Measurements from ENCODE around the gene LBHD2.
"Not testable (repeated sequence)": the region's sequence is repeated elsewhere in the genome, so short reads cannot be mapped to it uniquely, and the experiment has no call there.

LBHD2 gene

DNA sequence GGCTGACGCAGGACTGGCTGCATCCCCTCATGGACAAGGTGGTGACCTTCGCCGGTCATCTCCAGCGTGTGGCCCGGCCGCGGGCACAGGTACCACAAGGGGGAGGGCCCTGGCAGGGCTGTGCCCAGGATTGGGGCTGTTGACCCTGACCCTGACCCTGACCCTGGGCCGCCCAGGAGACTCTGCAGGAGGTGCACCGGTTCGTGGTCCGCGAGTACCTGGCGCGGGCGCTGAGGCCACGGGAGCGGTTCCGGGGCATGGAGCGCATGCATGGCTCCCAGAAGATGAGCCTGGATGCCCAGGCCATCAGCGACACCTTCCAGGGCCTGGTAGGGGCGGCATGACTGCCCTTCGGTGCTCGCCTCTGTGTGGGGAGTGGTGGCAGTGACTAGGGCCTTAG is 23.4 kb downstream of the LBHD2 start:
- DNase-seq: no peak

DNA sequence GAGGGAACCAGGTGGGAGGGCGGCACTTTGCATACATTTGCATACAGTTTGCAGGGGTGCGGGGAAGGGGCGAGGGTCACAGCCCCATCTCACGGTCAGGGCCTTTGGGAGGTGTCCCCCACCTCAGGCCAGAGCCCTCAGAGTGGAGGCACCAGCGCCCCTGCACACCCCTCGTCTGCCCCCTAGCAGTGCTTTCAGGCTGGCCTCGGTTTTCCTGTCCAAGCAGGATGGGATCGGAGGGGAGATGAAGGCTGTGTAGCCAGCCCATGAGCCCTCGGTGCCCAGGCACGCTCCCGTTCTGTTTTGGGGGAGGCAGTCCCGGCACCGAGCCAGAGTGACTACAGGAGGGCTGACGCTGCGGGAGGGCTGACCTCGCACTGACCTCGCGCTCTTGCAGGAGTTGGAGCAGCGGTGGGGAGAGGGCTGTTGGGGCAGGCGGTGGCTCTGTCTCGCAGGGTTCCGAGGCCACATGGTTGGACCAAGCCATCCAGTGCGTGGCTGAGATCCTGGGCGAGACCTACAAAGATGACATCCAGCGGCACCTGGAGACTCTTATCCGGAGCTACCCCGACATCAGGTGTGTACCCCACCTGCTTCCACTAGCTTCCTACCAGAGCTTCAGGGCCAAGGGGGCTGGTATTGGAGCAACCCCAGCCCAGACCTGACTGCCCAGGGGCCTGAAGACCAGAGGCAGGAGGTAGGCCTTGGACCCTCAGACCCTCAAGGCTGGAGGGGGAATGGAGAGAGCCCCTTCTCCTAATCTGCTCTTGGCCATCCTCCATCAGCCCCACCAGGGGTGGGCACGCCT is 24.1 kb downstream of the LBHD2 start:
- no peak for DNase-seq

DNA sequence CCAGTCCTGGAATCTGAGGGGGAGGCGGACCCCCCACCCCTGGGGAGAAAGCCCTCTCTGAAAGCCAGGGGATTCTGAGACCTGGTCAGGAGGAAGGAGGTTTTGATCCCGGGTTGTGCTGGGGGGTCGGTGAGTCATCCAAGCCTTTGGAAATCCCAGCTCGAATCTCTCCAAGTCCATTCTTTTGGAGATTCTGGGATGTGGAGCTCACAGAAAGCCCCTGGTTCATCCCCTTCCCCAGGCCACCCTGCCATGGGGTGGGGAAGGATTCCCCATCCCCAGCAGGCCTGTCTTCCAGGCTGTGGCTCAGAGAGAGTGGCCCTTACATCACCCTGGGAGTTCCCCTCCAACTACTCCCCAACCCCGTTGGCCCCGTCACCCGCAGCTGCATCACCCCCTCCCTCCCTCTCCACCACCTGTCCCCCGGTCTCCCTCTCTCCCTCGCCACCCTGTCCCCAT is 24.8 kb downstream of the LBHD2 start:
- no peak for DNase-seq

DNA sequence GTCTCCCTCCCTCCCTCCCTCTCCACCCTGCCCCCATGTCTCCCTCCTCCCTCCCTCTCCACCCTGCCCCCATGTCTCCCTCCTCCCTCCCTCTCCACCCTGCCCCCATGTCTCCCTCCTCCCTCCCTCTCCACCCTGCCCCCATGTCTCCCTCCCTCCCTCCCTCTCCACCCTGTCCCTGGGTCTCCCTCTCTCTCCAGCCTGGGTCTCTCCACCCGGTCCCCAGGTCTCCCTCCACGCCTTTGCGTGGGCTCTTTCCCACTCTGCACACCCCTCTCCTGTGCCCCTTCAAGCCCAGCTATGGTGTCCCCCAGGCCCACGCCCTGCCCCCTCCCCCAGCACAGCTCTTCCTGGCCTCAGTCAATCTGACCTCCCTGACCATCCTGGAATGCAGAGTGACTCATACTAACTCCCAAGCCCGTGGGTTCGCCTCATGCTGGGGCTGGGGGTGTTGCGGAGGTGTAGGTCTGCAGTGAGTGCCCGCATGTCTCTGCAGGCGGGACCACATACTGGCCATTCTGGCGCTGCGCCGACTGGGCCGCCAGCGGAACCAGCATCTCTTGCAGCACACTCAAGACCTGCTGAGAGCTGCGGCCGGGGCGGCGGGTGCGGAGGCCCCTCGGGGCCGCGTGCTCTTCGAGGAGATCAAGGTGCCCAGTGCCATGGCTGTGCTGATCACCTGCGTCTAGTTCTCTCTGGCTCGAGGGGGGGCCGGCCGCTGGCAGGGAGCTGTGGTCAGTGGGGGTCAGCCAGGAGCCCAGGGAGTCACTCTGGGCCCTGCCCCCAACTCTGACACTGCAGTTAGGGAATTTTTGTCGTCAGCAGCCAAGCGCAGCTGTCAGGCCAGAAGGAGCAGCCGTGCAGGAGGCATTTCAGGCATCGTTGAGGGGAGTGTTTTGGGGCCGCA is 25.8 kb downstream of the LBHD2 start:
- DNase-seq: no peak

DNA sequence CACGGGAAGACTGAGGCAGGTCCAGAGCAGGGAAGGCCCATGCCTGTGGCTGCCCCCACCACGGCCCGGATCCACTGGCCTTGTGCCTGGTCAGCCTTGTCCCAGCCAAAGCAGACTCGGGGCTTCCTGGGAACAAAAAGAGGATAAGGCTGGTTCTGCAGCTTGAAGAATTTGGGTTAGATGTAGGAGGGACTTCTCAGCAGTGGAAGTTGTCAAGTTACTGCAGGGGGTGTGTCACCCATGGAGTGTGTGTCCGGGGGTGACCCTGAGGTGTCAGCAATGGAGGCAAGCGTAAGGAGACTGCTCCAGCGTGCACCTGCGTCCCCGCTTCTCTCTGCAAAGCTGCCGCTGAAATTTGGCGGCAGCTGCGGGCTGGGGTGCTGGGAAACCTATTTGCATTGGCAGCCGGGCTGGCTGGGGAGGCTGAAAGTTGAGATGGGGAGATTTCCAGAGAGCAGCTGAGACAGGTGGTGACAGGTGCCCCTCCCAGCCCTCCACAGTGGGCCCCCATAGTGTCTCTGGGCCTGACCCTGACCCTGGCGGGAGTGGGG is 26.7 kb downstream of the LBHD2 start:
- no peak for DNase-seq

DNA sequence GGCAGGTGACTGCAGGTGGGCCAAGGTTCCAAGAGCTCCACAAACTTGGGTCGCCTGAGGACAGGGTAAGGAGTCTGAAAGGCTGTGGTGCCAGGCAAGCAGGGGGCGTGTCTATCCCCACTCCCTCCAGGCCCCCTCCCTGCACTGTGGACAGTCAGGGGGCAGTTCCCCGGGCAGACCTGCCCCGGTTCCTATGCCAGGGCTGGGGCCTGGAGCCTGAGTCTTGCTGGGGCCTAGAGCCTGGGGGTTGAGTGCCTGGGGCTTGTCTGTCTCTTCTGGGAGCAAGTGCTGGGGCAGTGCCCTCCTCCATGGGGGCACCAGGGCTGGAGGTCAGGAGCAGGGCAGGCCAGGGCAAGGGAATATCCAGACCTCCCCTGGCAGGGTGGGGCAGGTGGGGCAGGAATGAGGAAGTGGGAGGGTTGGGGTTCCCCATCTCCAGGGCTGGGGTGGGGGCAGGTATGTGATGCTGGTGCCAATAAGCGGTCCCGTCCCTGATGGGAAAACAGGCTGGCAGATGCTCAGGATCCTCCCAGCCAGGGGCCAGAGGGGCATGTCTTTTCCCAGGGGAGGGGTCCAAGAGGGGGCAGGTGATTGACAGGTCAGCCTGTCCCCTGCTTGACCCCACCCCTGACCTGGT is 27.3 kb downstream of the LBHD2 start:
- no peak for DNase-seq

DNA sequence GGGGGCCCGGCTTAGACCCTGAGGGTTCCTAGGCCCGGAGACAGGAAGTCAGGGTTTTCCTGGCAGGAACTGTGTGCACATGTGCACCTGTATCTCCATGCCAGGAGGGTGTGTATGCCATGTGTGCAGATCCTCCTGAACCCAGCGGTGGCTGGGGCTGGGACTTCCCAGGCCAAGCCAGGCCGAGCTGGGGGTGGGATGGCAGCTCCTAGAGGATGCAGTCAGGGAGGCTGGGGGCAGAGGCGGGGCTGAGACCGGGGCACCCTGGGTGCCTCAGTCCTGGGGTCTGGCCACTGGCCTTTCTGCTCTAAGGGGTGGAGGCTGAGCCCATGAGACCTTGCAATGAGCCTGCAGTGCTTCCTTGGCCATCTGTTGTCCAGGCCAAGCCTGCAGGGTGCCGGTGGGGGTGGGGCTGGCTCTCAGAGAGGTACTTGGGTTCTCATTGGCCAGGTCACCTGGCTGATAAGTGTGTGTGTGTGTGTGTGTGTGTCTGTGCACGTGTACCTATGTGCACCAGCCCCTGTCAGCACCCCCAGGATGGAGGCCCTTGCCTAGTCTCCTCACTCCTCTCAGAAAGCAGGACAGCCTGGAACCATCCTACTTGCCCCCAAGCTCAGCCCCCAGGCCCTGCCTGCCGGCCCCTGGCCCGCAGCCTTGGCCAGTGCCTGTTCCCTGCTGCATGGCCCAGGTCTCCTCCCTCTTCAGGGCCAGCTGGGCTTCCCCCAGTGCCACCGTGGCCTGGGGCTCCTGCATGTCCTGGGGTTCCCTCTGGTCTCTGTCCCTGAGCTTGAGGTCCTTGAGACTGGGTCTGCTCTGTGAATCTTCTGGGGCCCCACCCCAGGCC is 28.6 kb downstream of the LBHD2 start:
- no peak for DNase-seq

DNA sequence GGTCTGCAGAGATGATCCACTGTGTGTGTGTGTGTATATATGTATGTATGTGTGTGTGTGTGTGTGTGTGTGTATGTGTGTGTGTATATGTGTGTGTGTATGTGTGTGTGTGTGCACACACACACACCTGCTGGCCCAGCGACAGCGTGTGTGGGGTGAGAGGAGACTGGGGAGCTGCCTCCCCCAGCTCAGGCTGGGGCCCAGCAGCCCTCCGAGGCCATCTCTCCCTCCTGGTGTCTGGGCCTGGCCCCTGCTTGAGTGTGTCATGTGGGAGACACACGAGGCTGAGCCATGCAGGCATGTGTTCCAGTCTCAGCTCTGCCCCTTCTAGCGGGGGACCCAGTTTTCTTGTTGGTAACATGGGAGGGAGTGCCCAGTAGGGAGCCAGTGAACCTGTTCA is 29.3 kb downstream of the LBHD2 start:
- DNase-seq: no peak

DNA sequence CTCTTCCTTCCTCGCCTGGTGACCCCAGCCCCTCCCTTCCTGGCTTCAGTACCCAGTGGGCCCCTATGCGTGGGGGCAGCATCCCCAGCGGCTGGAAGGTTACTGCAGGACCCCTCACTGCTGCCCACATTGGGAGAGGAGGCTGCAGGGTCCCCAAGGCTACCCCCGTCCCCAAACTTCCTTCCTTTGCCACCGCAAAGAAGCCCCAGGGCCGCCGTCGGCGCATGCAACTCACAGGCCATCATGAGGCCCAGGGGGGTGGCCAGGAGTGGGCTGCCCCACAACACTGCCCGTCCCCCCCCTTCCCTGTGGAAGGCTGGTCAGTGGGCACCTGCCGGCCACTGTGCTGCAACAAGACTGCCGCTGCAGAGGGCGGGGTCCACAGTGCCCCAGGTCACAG is 29.8 kb downstream of the LBHD2 start:
- DNase-seq: no peak

DNA sequence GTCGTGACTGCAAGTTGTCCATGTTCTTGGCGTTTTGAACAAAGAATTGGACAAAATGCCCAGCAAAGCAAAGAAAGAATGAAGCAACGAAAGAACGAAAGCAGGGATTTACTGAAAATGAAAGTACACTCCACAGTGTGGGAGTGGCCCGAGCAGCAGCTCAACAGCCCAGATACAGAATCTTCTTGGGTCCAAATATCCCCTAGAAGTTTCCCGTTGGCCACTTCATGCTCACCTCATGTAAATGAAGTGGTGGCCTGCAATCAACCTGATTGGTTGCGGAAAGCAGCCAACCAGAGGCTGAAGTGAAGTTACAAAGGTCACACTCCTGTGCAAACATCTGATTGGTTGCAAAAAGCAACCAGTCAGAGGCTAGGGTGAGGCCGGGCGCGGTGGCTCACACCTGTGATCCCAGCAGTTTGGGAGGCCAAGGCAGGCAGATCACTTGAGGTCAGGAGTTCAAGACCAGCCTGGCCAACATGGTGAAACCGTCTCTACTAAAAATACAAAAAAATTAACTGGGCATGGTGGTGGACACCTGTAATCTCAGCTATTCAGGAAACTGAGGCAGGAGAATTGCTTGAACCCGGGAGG is 31.2 kb downstream of the LBHD2 start:
- not testable (repeated sequence) for DNase-seq

DNA sequence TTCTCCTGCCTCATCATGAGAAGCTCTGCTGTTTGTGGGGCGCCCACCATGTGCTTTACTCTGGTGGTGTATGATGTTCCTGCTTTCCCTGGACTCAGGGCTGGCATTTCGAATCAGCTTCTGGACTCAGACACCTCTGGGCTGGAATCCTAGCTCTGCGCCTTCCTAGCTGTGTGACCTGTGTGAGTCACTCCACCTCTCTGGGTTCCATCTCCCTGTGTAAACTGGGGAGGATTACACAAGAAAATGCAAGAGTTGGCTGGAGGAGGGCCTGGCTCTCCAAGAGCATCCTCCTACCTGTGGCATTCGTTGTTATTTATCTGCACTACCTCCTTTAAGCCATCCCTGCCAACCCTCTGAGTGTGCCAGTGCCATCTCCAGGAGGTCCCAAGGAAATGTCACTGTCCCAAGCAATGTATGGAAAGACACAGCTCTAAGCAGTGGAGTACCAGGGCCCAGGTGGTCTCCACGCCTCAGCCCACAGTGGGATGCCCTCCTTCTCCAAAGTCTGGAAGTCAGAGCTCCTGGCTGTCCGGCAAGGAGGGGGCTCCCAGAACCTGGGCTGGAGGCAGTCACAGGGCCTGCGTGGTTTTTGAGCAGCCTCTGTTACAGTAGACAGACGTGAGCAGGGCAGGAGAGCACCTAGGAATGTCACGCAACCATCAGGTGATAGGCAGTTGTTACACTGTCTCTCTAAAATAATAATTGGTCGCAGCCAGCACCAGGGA is 32.0 kb downstream of the LBHD2 start:
- no peak for DNase-seq

DNA sequence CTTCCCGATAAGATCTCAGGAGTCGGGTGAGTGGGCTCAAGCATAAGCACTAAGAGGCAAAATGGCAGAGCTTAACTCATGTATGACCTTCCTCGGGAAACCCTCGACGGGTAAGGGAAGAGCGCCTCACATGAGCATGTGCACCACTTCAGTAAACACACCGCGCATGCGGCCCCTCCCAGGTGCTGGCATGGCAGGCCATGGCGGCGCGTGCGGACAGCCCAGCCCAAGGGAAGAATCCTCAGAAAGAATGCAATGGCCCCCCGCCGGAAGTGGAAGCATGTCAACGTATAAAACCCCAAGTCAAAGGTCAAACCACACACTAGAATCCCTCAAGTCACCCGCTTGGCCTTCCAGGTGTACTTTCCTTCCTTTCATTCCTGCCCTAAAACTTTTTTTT is 32.6 kb downstream of the LBHD2 start:
- DNase-seq: no peak

DNA sequence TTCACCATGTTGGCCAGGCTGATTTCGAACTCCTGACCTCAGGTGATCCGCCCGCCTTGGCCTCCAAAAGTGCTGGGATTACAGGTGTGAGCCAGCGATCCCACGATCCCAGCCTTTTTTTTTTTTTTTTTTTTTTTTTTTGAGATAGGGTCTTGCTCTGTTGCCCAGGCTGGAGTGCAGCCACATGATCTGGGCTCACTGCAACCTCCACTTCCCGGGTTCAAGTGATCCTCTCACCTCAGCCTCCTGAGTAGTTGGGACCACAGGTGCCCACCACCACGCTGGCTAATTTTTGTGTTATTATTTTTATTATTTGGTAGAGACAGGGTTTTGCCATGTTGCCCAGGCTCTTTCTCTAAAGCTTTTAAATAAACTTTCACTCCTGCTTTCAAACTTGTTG is 33.5 kb downstream of the LBHD2 start:
- DNase-seq: not testable (repeated sequence)

DNA sequence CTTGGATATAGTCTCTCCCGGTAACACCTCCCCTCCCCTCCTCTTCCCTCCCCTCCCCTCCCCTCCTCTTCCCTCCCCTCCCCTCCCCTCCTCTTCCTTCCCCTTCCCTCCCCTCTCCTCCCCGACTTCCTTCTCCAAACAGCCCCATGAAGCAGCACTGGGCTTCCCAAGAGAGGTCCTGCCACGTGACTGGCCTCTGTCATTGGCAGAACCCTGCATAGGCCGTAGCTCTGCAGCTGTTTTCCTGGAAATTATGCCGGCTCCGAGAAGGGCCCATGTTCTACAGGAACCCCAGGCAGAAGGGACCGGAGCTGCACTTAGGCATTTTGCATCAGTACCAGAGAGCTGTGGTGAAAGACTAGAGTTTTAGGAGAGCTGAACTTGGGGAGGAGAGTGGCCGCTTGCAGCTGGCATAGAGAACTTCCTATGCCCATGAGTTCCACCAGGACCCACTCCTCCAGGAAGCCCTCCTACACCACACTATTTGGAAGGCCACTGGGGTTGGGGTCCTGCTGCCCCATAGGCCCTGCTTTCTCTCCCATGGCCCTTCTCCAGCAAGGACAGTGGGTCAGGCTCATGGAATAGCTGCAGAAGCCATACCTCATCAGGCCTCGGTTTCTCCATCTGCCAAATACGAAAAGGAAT is 34.1 kb downstream of the LBHD2 start:
- DNase-seq: no peak

DNA sequence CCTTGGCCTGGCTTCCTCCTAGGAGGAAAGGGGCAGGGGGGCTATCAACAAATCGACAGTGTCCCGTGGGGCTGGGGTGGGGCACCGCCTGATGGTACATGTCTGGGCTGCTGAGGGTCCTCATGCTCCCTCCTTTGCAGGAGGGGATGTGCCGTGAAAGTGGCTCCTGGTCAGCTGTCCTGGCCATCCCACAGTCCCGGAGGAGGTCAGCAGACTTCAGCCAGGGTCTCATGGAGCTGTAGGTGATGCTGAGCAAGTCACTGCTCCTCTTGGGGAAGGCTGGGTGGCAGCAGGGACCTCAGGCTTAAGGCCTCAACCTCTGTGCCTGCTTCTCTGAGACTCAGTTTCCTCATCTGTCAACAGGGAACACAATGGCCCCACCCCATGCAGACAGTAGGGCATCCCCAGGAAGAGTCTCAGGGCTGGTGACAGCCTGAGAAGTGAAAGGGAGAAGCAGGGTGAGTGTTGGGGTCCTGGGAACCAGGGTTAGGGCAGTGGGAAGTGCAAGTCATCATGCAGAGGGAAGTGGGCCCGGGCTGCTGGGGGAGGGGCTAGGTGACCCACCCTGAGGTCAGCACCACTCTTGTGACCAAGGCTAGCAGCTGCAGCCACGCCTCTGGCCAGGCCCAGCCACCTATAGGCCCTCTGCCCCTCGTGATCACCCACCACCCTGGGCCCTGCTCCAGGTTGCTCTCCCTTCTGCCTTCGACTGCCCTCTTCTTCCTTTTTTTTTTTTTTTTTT is 34.8 kb downstream of the LBHD2 start:
- DNase-seq: no peak

DNA sequence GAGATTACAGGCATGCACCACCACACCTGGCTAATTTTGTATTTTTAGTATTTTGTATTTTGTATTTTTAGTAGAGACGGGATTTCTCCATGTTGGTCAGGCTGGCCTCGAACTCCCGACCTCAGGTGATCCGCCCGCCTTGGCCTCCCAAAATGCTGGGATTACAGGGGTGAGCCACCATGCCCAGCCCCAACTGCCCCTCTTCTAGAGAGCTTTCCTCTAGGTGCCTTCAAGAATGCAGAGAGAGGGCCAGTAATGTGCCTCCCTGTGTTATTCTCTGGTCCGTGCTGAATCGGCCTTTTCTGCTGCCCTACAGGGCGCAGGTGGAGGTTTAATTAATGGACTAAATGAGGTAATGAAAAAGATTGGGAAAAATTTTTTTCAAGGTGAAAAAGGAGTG is 35.5 kb downstream of the LBHD2 start:
- DNase-seq: not testable (repeated sequence)

DNA sequence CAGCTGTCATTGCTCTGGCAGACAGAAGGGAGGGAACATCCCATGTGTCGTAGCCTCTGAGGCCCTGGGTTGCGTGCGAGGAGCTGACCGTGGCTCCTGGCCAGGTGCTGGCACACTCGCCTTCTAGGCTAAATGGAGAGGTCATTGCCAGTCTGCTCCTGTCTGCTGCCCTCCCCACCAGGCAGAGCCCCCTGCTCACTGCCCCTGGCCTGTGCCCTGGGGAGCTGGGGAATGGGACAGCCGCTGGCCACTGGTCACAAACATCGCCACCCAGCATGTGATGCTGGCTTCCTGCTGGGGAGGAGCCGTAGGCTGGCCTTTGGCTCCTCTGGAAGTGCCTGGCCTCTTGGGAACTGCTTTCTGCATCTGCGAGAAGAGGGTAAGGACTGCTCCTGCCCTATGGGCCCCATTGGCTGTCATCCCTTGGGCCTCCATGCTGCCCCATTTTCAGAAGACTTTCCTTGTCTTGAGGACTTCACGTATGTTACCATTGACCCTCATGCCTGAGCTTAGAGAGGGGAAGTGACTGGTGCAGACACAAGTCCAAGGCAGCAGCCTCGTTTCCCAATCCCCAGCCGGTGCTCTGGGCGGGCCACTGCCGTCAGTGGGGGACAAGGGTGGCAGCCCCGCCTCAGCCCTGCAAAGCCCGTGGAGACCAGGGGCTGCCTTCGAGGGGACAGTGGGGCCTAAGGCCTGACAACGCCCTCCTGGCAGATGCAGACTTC is 37.3 kb downstream of the LBHD2 start:
- no peak for DNase-seq

DNA sequence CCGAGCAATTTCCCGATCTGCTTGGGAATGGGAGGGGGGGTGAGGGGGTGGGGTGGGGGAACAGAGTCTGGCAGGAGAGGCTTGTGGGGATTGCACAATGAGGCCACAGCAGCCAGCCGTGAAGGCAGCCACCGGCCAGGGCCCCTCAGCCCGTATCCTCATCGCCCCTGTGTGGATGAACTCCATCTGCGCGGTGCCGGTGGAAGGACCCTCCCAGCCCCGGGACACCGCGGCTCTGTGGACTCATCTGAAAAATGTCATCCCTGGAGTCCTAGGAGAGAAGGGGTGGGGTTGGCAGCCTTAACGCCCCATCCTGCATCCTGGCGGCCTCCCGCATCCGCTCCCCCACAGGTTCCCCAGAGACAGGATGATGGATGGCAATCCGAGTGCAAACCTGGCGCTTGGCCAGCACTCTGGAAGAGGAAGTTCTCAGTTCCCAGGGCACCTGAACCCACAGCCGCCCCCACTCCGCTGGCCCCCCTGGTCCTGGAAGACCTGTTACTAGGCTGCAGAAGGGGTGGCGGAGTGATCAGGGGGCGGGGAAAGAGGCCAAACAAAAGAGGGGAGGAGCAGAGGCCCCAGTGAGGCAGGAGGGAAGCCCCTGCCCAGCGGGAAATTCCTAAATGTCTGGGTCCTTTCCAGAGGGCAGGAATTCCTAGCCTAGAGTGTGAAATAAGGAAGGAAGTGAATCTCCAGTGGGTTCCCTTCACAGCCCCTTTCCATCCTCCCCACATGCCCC is 38.0 kb downstream of the LBHD2 start:
- DNase-seq: no peak
